ENCODE data around the gene ADCY2.

ADCY2 gene

DNA sequence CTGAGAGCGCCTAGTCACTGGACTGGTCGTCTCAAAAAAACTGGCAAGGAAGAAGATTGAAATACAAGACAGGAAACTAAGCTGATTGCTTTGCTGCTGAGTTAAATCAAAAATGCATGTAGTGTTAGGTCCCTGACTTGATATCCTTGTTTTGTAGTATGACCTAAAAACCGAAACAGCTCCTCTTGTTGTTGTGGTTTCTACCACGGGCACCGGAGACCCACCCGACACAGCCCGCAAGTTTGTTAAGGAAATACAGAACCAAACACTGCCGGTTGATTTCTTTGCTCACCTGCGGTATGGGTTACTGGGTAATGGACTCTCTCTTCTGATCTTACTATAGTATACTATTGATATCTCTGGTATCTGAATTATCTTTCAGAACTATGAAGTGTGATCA is 477.3 kb downstream of the ADCY2 start:
- no peak for ATAC-seq (replicated peaks)
- peaks cover 25 to 55% of the 10 kb centered on the region in 2 donors for H3K36me3 Mint-ChIP-seq
- peaks cover 24 to 47% of the 10 kb centered on the region in 2 donors for H3K4me1 Mint-ChIP-seq
- H3K27me3 Mint-ChIP-seq = no peaks in the 10 kb centered on the region
- no peak for DNase-seq
- no peak overlapping the region for H3K27ac Mint-ChIP-seq
- H3K9me3 Mint-ChIP-seq = no peaks in the 10 kb centered on the region
- H3K4me3 Mint-ChIP-seq = no peak overlapping the region

- Mint-ChIP-seq H3K4me1 (peaks cover 30 to 56% of the 10 kb centered on the region in 2 donors), H3K27ac (no peak overlapping the region), H3K27me3 (no peaks in the 10 kb centered on the region), H3K36me3 (peaks cover 30 to 59% of the 10 kb centered on the region in 2 donors), H3K9me3 (no peaks in the 10 kb centered on the region), H3K4me3 (no peak overlapping the region)
- DNase-seq = no peak
- no peak for ATAC-seq (replicated peaks)
Observed at GRCh38 chr5:7874639-7875038, 478.7 kb downstream of the ADCY2 start.

- H3K9me3 Mint-ChIP-seq = no peaks in the 10 kb centered on the region
- peaks cover 27 to 51% of the 10 kb centered on the region in 2 donors for H3K4me1 Mint-ChIP-seq
- peaks cover 30 to 59% of the 10 kb centered on the region in 2 donors for H3K36me3 Mint-ChIP-seq
- no peak overlapping the region for H3K4me3 Mint-ChIP-seq
- no peak overlapping the region for H3K27ac Mint-ChIP-seq
- no peaks in the 10 kb centered on the region for H3K27me3 Mint-ChIP-seq
- no peak for ATAC-seq (replicated peaks)
- no peak for DNase-seq
Observed at GRCh38 chr5:7875151-7875550, 479.2 kb downstream of the ADCY2 start.

DNA sequence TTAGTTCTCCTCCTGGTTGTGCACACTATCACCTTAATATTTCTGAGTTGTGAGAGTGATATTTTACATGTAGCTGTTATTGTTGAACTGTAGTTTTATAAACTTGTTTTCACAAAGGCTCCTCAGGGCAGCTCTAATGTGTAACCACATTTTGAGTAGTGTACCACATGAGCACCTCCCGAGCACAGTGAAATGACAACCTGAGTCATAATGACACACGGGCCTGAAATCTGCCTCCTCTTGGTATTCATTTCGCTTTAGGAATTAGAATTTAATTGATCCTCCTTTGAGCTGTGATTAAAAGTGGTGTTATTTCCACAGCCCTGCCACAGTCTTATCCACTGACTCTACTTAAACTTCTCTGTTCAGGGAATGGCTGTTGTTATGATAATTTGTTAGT is 480.9 kb downstream of the ADCY2 start:
- peaks cover 45 to 68% of the 10 kb centered on the region in 2 donors for H3K36me3 Mint-ChIP-seq
- H3K4me1 Mint-ChIP-seq = peaks cover 27 to 37% of the 10 kb centered on the region in 2 donors
- no peak overlapping the region for H3K27ac Mint-ChIP-seq
- no peak overlapping the region for H3K4me3 Mint-ChIP-seq
- ATAC-seq (replicated peaks) (no peak), DNase-seq (no peak)
- no peaks in the 10 kb centered on the region for H3K9me3 Mint-ChIP-seq
- no peaks in the 10 kb centered on the region for H3K27me3 Mint-ChIP-seq

- no peaks in the 10 kb centered on the region for H3K9me3 Mint-ChIP-seq
- H3K36me3 Mint-ChIP-seq = peaks cover 43 to 63% of the 10 kb centered on the region in 2 donors
- H3K27me3 Mint-ChIP-seq = no peaks in the 10 kb centered on the region
- DNase-seq (no peak), ATAC-seq (replicated peaks) (no peak)
- H3K4me1 Mint-ChIP-seq = peaks cover 24 to 32% of the 10 kb centered on the region in 2 donors
- no peak overlapping the region for H3K27ac Mint-ChIP-seq
- no peak overlapping the region for H3K4me3 Mint-ChIP-seq
Observed at GRCh38 chr5:7877851-7878250, 481.9 kb downstream of the ADCY2 start.

DNA sequence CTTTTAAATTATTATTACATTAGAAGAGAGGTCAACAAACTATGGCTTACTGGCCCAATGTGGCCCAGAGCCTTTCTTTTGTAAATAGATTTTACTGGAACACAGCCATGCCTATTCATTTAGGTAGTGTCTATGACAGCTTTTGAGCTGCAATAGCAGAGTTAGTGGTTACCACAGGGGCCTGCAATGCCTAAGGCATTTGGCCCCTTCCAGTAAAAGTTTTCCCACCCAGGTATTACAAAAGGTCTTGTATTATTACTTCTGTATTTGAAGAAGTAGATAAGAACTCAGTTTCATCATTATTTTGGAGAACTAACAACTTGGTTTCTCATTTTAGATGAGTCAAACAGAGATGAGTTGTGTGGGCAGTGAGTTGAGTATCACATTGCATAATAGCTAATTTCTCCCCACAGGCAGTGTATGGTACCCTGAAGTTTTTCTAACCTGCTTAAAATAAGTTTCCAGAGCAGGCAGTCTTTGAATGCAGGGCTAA is 482.5 kb downstream of the ADCY2 start:
- Mint-ChIP-seq H3K4me3 (no peak overlapping the region), H3K36me3 (peaks cover 40 to 64% of the 10 kb centered on the region in 2 donors), H3K27ac (no peak overlapping the region), H3K27me3 (no peaks in the 10 kb centered on the region), H3K9me3 (no peaks in the 10 kb centered on the region), H3K4me1 (peaks cover 22 to 29% of the 10 kb centered on the region in 2 donors)
- peak; percentile 98 to 99 for ATAC-seq (replicated peaks)
- DNase-seq = peak; percentile 11
